GM18858 (cell line): ENCODE results near the gene PODXL2.

Experiments used
- ATAC-seq: cut with Tn5 transposase; IDR thresholded peaks from one replicate; pipeline ENCODE4 v1.9.1; 2021; ENCODE audit not compliant: unreplicated experiment

Gene PODXL2

DNA sequence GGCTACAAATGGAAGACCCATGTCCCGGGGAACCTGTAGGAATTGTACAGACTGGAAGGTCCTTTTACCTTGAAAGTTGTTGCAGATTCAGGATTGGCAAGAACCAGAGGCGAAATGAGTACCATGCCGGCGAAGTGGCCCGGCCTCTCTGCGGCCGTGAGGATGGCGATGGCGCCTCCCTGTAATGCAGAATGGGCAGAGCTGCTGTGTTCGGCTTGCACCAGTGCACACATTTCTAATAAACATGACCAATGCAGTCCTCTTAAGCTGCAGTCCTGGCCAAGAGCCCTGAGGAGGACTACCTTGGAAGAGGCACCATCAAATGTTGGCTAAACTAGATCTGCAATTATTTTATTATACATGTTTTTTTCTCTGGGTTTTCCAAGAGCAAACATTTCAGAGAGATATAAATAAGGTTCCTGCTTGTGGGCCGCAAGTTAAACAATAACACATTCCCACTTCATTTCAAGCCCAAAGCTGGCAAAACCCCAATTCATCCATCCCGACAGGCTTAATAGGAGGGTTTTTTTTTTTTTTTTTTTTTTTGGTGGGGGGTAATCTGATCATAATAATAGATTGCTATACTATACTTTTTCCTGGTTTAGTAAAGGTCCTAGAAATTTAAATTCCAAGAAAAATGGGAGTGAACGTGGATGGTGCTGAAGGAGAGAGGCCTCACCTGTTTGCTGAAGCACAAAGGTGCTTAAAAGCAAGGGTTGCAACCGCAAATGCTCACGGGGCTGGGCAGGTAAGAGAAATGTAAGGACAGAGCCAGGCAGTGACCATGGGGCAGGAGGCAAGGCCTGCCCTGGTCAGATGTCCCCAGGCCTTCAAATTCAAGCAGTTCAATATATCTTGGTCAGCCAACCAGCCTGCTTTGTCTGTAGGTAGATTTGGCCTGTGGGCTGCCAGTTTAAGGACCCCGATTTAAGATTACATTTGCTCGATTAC is 92.3 kb downstream of the PODXL2 start:
- no peak for ATAC-seq

DNA sequence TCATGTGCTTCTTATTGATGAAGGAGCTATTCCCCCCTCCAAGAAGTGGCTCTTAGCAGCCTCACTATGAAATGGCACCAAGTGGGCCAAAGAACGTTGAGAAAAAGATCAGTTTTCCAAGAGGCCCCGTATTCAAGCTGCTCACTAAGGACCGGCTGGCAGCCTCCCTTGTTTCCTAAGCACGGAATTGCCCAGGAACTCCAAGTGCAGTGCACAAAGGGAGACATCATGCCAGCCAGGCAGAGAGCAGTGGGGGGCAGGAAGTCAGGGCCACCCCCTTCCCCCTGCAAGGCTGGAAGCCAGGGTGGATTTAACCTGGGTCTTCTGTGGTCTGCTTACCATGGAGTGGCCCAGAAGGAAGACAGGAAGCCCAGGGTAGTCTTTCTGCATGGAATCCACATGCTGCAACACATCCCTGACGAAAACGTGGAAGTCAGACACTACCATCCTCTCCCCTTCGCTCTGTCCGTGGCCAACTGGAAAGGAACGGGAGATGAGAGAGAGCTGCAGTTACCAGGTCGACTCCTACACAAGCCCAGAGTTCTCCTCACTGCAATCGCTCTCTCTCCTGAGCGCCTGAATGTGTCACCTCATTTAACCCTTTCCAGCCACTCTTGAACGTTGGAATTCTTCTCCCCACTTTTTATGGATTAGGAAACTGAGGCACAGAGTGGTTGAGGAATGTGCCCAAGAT is 93.3 kb downstream of the PODXL2 start:
- no peak for ATAC-seq
